Measurements from ENCODE around the gene SRRM5. TPM values are rescaled to one million over a fixed set of nuclear protein-coding genes. Genes with fewer than 3 reads are reported as not detected.
A peak's percentile ranks its signal among the peaks of the same experiment; 100 is the strongest.

SRRM5 gene
- total RNA-seq, 1 donor: under 0.01 TPM

DNA sequence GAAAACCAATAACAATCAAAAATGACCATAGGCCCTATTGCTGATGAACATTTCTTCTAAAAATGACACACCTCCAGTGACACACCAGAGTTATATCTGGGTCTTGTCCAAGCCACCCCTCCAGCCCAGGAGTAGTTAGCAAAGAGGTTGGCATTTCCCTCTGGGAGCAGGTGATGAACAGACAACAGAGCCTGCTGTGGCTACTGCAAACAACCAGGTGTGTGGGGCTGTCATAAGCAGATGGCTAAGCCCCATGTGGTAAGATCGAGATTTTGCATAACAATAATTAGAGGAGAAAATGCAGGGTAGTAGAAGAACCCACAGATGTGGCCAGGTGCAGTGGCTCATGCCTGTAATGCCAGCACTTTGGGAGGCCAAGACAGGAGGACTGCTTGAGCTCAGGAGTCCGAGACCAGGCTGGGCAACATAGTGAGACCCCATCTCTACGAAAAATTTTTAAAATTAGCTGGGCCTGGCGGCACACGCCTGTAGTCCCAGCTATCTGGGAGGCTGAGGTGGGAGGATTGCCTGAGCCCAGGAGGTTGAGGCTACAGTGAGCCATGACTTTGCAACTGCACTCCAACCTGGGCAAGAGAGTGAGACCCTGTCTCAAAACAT lies 41.6 kb upstream of the SRRM5 start:
- no peak for DNase-seq (ENCODE audit: low read depth)
- no peak overlapping the region for H3K4me3 ChIP-seq (ENCODE audit: low read depth, low read length)
- TF ChIP-seq CTCF (IDR thresholded peaks at IDR 0.05; ENCODE audit: insufficient read depth, low read depth, low read length): no peak

- H3K4me3 ChIP-seq (ENCODE audit: low read depth, low read length): no peak overlapping the region
- no peak for TF ChIP-seq CTCF (IDR thresholded peaks at IDR 0.05; ENCODE audit: insufficient read depth, low read depth, low read length)
- no peak for DNase-seq (ENCODE audit: low read depth)
Measured at GRCh38 chr19:43572171-43572588, 39.7 kb upstream of the SRRM5 start.

DNA sequence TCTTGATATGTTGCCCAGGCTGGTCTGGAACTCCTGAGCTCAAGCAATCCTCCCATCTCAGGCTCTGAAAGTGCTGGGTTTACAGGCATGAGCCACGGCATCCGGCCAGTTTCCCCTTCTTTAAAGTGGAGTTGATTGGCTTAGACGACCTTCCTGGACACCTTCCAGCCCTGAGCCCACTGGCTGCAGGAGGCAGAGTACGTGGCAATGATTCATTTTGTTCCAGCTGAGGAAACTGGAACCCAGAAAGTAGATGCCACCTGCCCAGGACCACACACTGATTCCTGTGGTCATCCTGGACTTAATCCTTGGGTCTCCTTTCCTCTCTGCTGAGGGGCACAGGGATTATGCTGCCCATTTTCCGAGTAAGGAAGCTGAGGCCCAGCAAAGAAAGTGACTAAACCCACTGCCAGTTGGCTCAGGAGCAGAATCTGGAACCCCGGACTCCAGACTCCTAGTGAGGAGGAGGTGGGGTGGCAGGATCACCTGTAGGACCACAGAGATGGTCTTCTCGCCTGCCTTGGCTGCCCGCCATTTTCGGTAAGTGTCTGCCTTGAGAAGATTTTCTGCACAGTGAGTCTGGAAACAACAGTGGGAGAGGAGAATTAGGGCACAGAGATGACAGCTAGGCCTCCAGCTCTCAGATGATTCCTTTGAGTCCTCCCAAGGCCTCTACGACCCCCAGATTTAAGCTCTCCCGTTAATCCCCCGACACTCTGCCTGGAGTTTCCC lies 37.3 kb upstream of the SRRM5 start:
- H3K4me3 ChIP-seq (ENCODE audit: low read depth, low read length): peak overlapping the region; percentile 93
- DNase-seq (ENCODE audit: low read depth): no peak
- no peak for TF ChIP-seq CTCF (IDR thresholded peaks at IDR 0.05; ENCODE audit: insufficient read depth, low read depth, low read length)

DNA sequence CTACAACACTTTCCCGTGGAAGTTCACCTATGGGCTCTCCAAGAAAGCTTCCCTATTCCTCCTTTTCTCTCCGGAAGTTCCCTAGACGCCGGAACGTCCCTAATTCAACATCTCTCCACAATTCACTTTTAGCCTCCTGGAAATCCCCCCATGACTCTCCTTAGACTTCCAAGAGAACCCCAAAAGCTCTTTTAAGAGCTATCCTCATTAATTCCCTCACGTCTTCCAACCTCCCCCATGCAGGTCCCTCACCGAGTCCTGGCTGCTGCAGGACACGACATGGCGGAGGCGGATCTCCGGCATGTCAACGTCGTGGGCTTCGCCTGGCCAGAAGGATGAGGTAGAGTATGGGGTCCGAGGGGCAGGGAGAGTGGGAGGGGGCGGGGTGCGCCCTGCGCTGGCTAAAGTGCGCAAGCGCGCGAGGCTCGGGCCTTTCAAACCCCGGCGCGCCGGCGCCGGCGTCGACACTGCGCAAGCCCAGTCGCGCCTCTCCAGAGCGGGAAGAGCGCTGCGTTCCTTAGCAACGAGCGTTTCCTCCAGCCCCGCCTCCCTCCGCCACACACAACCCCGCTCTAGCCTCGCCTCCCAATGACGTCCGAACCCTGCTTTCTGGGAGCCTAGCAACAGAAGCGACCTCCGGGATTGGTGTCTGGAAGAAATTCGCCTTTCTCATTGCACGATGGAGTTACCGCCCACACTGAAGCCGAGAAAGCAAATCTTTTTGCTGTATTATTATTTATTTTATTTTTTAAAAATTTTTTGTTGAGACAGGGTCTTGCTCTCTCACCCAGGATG lies 36.5 kb upstream of the SRRM5 start, which contains the start of the genes PINLYP and XRCC1:
TSS of gene PINLYP (plus strand) at position 646 of the 795 bp plus-strand sequence. CDS start 1,391 bp downstream, outside the sequence.
TSS of gene XRCC1 (minus strand) at position 372 of the 795 bp plus-strand sequence. CDS start at position 303, 69 bp downstream.
- no peak for TF ChIP-seq CTCF (IDR thresholded peaks at IDR 0.05; ENCODE audit: insufficient read depth, low read depth, low read length)
- H3K4me3 ChIP-seq (ENCODE audit: low read depth, low read length): peak within 1 kb of the TSS; percentile 93
- peak; percentile 99 for DNase-seq (ENCODE audit: low read depth)

DNA sequence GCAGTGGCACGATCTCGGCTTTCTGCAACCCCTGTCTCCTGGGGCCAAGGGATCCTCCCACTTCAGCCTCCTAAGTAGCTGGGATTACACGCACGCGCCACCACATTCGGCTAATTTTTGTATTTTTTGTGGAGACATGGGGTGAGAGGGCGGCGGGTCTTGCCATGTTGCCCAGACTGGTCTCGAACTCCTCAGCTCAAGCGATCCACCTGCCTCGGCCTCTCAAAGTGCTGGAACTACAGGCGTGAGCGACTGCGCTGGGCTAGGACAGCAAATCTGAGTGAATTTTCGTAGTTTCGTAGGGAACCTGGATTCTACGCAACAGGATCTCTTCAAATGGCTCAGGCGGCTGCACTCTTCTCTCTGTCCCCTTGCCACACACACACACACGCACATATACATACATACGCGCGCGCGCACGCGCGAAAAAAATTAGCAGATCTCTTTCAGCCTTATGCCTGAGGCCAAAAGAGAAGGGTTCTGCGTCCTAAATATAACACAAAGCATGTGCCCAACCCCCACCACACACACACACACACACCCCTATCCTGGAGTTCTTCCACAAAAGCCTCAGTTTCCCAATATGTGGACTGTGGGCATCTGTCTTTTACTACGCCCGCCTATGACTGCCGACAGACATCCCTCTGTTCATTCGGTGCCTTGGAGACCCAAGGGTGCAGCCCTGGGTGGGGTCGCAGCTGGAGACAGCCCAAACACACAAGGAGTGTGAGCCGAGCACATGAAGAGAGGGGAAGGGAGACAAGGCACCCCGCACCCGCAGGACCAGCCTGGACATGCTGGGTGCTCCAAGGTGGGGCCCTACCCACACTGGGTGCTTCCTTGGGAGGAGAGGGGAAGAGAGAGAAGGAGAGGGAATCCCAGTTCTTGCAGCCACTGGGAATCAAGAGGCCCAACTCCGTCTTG lies 35.7 kb upstream of the SRRM5 start:
- H3K4me3 ChIP-seq (ENCODE audit: low read depth, low read length): peak overlapping the region; percentile 93
- TF ChIP-seq CTCF (IDR thresholded peaks at IDR 0.05; ENCODE audit: insufficient read depth, low read depth, low read length): no peak
- peak; percentile 51 for DNase-seq (ENCODE audit: low read depth)

GRCh38 chr19:43578787-43579186 lies 33.1 kb upstream of the SRRM5 start:
- no peak for DNase-seq (ENCODE audit: low read depth)
- H3K4me3 ChIP-seq (ENCODE audit: low read depth, low read length): no peak overlapping the region
- TF ChIP-seq CTCF (IDR thresholded peaks at IDR 0.05; ENCODE audit: insufficient read depth, low read depth, low read length): no peak
